Endothelial cell (in vitro differentiated cells): Measurements from ENCODE around the gene SOX6. TPM values are rescaled to one million over a fixed set of nuclear protein-coding genes. Genes with fewer than 3 reads are reported as not detected.

Experiments
- DNase-seq: peaks from one replicate; pipeline ENCODE4 v3.0.0; 2021; ENCODE audit warnings: low spot score
- H3K27ac Mint-ChIP-seq: one replicate; pipeline ENCODE4 v1.8.0; 2021; ENCODE audit warnings: mixed read lengths, inconsistent platforms; ENCODE audit not compliant: unreplicated experiment
- H3K27me3 Mint-ChIP-seq: one replicate; pipeline ENCODE4 v1.8.0; 2021; ENCODE audit warnings: mild to moderate bottlenecking, moderate library complexity, mixed read lengths, inconsistent platforms; ENCODE audit not compliant: unreplicated experiment
- H3K36me3 Mint-ChIP-seq: one replicate; pipeline ENCODE4 v1.8.0; 2021; ENCODE audit warnings: mild to moderate bottlenecking, low read depth, mixed read lengths, inconsistent platforms; ENCODE audit not compliant: unreplicated experiment
- H3K4me1 Mint-ChIP-seq: one replicate; pipeline ENCODE4 v1.8.0; 2021; ENCODE audit warnings: mild to moderate bottlenecking, mixed read lengths, inconsistent platforms; ENCODE audit not compliant: unreplicated experiment
- H3K4me3 Mint-ChIP-seq: one replicate; pipeline ENCODE4 v1.8.0; 2021; ENCODE audit warnings: mild to moderate bottlenecking, mixed read lengths, inconsistent platforms; ENCODE audit not compliant: unreplicated experiment
- H3K9me3 Mint-ChIP-seq: one replicate; pipeline ENCODE4 v1.8.0; 2021; ENCODE audit warnings: mixed read lengths, inconsistent platforms; ENCODE audit not compliant: unreplicated experiment
- CTCF ChIP-seq: fragments of 200-600 bp; sonication (generic); IDR thresholded peaks from one replicate; pipeline ENCODE4 v1.5.0; 2021; ENCODE audit warnings: antibody characterized with exemption; ENCODE audit not compliant: unreplicated experiment
- total RNA-seq: library from RNA; stranded (reverse); fragmentation: NEBNext Ultra II Directional; extraction: Animal tissue kit (Norgen Biotek cat#: 25700); gene quantifications from one replicate; pipeline ENCODE4 v1.2.1, GENCODE V29; 2021; ENCODE audit not compliant: unreplicated experiment

SOX6 gene
- total RNA-seq, 1 donor from 2014 or later = 21.0 TPM

- H3K27ac Mint-ChIP-seq = no peak overlapping the region
- TF ChIP-seq CTCF = no peak
- no peaks in the 10 kb centered on the region for H3K4me1 Mint-ChIP-seq
- no peak for DNase-seq
- no peak overlapping the region for H3K4me3 Mint-ChIP-seq
- H3K36me3 Mint-ChIP-seq = no peaks in the 10 kb centered on the region
- H3K27me3 Mint-ChIP-seq = no peaks in the 10 kb centered on the region
- H3K9me3 Mint-ChIP-seq = no peaks in the 10 kb centered on the region
These were observed 77.4 kb downstream of the SOX6 start for GRCh38 chr11:16278979-16279378.

- no peak overlapping the region for H3K27ac Mint-ChIP-seq
- no peak for TF ChIP-seq CTCF
- H3K36me3 Mint-ChIP-seq = no peaks in the 10 kb centered on the region
- H3K9me3 Mint-ChIP-seq = no peaks in the 10 kb centered on the region
- no peaks in the 10 kb centered on the region for H3K4me1 Mint-ChIP-seq
- DNase-seq = no peak
- H3K4me3 Mint-ChIP-seq = no peak overlapping the region
- no peaks in the 10 kb centered on the region for H3K27me3 Mint-ChIP-seq
These were observed 78.1 kb downstream of the SOX6 start for GRCh38 chr11:16278273-16278672.

- no peak for TF ChIP-seq CTCF
- DNase-seq = no peak
- H3K27me3 Mint-ChIP-seq = no peaks in the 10 kb centered on the region
- H3K4me3 Mint-ChIP-seq = no peak overlapping the region
- no peaks in the 10 kb centered on the region for H3K9me3 Mint-ChIP-seq
- no peaks in the 10 kb centered on the region for H3K36me3 Mint-ChIP-seq
- no peak overlapping the region for H3K27ac Mint-ChIP-seq
- H3K4me1 Mint-ChIP-seq = no peaks in the 10 kb centered on the region
These were observed 80.1 kb downstream of the SOX6 start for GRCh38 chr11:16276251-16276650.

DNA sequence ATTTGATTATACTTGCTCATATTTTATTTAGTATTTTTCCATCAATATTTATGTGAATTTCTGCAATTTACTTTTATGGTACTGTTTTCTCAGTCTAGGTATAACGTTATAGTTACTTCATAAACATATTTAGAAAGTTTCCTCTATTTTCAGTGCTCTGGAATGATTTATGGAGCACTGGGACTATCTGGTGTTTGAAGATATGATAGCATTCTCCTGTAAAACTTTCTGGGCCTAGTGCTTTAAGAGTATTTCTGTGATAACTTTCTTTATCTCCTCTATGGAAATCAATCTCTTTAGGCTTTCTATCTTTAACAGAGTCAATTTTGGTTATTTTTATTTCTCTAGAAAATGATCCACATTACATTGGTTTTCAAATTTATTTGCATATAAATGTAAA lies 85.1 kb downstream of the SOX6 start:
- no peak overlapping the region for H3K4me3 Mint-ChIP-seq
- TF ChIP-seq CTCF = no peak

GRCh38 chr11:16266021-16266420 lies 90.3 kb downstream of the SOX6 start:
- no peak for TF ChIP-seq CTCF
- Mint-ChIP-seq H3K36me3 (no peaks in the 10 kb centered on the region), H3K9me3 (no peaks in the 10 kb centered on the region), H3K27me3 (peaks cover 1% of the 10 kb centered on the region), H3K27ac (no peak overlapping the region), H3K4me1 (no peaks in the 10 kb centered on the region), H3K4me3 (no peak overlapping the region)
- DNase-seq = no peak

More for the DNA sequence above, 85.1 kb downstream of the SOX6 start:
- Mint-ChIP-seq H3K36me3 (no peaks in the 10 kb centered on the region), H3K4me1 (no peaks in the 10 kb centered on the region), H3K27me3 (peaks cover 1% of the 10 kb centered on the region), H3K27ac (no peak overlapping the region), H3K9me3 (no peaks in the 10 kb centered on the region)
- no peak for DNase-seq
